ENCODE data around the gene MACO1. TPM values are rescaled to one million over a fixed set of nuclear protein-coding genes. Genes with fewer than 3 reads are reported as not detected.

Gene MACO1
- total and polyA plus RNA-seq, 2 of the 13 experiments (the other 11 are each of a cell fraction or from before 2014, with no cell fraction given): 9.7 to 17.0 TPM

DNA sequence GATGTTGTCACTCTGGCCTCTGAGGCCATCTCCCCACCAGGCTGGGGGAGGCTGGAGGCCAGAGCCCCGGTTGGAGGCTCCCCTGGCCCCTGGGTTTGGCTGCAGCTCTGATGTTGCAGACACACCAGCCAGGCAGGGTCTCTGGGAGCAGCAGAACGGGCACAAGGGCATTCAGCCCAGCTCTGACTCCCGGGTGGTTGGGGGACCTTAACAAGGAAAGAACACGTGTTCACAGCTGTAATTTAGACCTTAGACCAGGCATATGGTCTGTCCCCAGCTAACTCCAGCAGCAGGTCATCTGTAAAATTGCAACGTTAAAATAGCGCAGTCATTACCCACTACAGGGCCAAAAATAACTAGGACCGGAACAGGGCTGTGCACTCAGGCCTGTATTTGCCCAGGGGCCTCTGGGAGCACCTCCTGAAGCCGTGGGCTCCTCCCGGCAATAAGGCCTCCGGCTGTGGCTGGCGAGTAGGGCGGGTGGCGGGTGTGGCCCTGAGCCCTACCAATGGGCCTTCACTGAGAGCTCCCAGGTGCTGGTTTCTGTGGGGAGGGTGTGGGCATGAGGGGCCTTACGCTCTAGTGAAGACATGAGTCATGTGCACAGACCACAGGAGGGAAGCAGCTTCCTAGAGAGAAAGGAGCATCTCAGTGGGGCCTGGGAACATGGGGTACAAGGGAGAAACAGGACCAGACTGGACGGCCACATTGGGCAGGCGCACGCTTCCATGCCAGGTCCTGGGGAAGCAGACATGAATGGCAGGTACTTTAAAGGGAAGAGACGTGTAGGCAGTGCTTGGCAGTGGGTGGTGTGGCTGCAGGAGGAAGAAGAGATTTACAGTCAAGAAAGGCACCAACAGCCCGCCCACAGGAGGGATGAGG lies 118.8 kb downstream of the MACO1 start (continued):
- 0 out of 2 replicates have a peak, but pooled peaks have one; percentile 28 for TF ChIP-seq STAT6 (CRISPR knock-in tag; IDR thresholded peaks at IDR 0.05; ENCODE audit: borderline replicate concordance)
- TF ChIP-seq ZBTB14 (CRISPR knock-in tag; IDR thresholded peaks at IDR 0.05): no peak
- TF ChIP-seq ZNF232 (CRISPR knock-in tag; IDR thresholded peaks at IDR 0.05; ENCODE audit: borderline replicate concordance): peak; percentile 73; the same call in 1 of the 2 replicates
- TF ChIP-seq ZNF629 (CRISPR knock-in tag; conservative IDR thresholded peaks at IDR 0.05): 0 out of 2 replicates have a peak, but pooled peaks have one; percentile 5
- TF ChIP-seq TFAP4 (IDR thresholded peaks at IDR 0.05; ENCODE audit: borderline replicate concordance, low read depth): peak; percentile 47; the same call in 1 of the 2 replicates
- 0 out of 2 replicates have a peak, but pooled peaks have one; percentile 57 for TF ChIP-seq CREB3 (CRISPR knock-in tag; IDR thresholded peaks at IDR 0.05)
- 0 out of 2 replicates have a peak, but pooled peaks have one; percentile 23 for TF ChIP-seq ZGPAT (CRISPR knock-in tag; IDR thresholded peaks at IDR 0.05)
- peak; percentile 57; the same call in 1 of the 2 replicates for TF ChIP-seq ZBTB33 (CRISPR knock-in tag; IDR thresholded peaks at IDR 0.05)
- TF ChIP-seq, protein P1, sequence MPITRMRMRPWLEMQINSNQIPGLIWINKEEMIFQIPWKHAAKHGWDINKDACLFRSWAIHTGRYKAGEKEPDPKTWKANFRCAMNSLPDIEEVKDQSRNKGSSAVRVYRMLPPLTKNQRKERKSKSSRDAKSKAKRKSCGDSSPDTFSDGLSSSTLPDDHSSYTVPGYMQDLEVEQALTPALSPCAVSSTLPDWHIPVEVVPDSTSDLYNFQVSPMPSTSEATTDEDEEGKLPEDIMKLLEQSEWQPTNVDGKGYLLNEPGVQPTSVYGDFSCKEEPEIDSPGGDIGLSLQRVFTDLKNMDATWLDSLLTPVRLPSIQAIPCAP (CRISPR knock-in tag; IDR thresholded peaks at IDR 0.05; ENCODE audit: low read depth): no peak
- TF ChIP-seq ZNF563 (CRISPR knock-in tag; IDR thresholded peaks at IDR 0.05): 0 out of 2 replicates have a peak, but pooled peaks have one; percentile 22
- TF ChIP-seq MAZ (IDR thresholded peaks at IDR 0.05; ENCODE audit: borderline replicate concordance, low read depth, low read length): no peak
- TF ChIP-seq MAZ (CRISPR knock-in tag; IDR thresholded peaks at IDR 0.05; ENCODE audit: low read depth): 0 out of 2 replicates have a peak, but pooled peaks have one; percentile 8
- peak; percentile 50; the same call in 1 of the 2 replicates for TF ChIP-seq MYC (CRISPR knock-in tag; IDR thresholded peaks at IDR 0.05; ENCODE audit: borderline replicate concordance)
- no peak for TF ChIP-seq REPIN1 (CRISPR knock-in tag; IDR thresholded peaks at IDR 0.05; ENCODE audit: borderline replicate concordance, low read depth)
- TF ChIP-seq ZNF792 (CRISPR knock-in tag; IDR thresholded peaks at IDR 0.05): 0 out of 2 replicates have a peak, but pooled peaks have one; percentile 14
- 0 out of 2 replicates have a peak, but pooled peaks have one; percentile 36 for TF ChIP-seq PITX1 (CRISPR knock-in tag; IDR thresholded peaks at IDR 0.05)
- peak; percentile 47; the same call in 1 of the 2 replicates for TF ChIP-seq FOSL2 (CRISPR knock-in tag; IDR thresholded peaks at IDR 0.05)

All from HepG2 (cell line).